GM23338 (cell line): ENCODE data around the gene SIM1. TPM values are rescaled to one million over a fixed set of nuclear protein-coding genes. Genes with fewer than 3 reads are reported as not detected.

ENCODE experiments used
- ATAC-seq: fragments of 200-7000 bp; cut with Tn5 transposase; 3 replicates; pipeline ENCODE4 v1.9.1; 2020
- DNase-seq: peaks from one replicate; pipeline ENCODE4 v3.0.0-alpha.2; 2015; ENCODE audit warnings: low spot score
- H2AFZ ChIP-seq: fragments of 200-600 bp; sonication (generic); 2 replicates; pipeline ENCODE4 v1.8.0; 2016; ENCODE audit warnings: antibody characterized with exemption, mild to moderate bottlenecking, moderate library complexity
- H3F3A ChIP-seq: fragments of 200-600 bp; sonication (generic); replicated peaks from 2 replicates; pipeline ENCODE4 v1.8.0; 2017; ENCODE audit warnings: antibody characterized with exemption, mixed run types, low read depth
- H3K27ac ChIP-seq: fragments of 200-600 bp; sonication (generic); 2 replicates; pipeline ENCODE4 v1.6.1; 2016; ENCODE audit warnings: low read depth
- H3K27me3 ChIP-seq: fragments of 200-600 bp; sonication (generic); 2 replicates; pipeline ENCODE4 v1.8.0; 2016; ENCODE audit warnings: mild to moderate bottlenecking, mixed run types, moderate library complexity; ENCODE audit not compliant: insufficient read depth
- H3K36me3 ChIP-seq: fragments of 200-600 bp; sonication (generic); 2 replicates; pipeline ENCODE4 v1.8.0; 2016; ENCODE audit warnings: mild to moderate bottlenecking; ENCODE audit not compliant: insufficient read depth
- H3K4me1 ChIP-seq: fragments of 200-600 bp; sonication (generic); 2 replicates; pipeline ENCODE4 v1.8.0; 2016; ENCODE audit warnings: mild to moderate bottlenecking, moderate library complexity; ENCODE audit not compliant: insufficient read depth
- H3K4me2 ChIP-seq: fragments of 200-600 bp; sonication (generic); 2 replicates; pipeline ENCODE4 v1.7.1; 2017; ENCODE audit warnings: mixed run types
- H3K4me3 ChIP-seq: fragments of 200-600 bp; sonication (generic); 2 replicates; pipeline ENCODE4 v1.6.1; 2016; ENCODE audit warnings: mixed run types
- H3K79me2 ChIP-seq: fragments of 200-600 bp; sonication (generic); replicated peaks from 2 replicates; pipeline ENCODE4 v1.8.0; 2017; ENCODE audit warnings: mild to moderate bottlenecking; ENCODE audit not compliant: insufficient read depth
- H3K9me2 ChIP-seq: fragments of 200-600 bp; sonication (generic); 2 replicates; pipeline ENCODE4 v1.8.0; 2017; ENCODE audit not compliant: insufficient read depth
- H4K20me1 ChIP-seq: fragments of 200-600 bp; sonication (generic); replicated peaks from 2 replicates; pipeline ENCODE4 v1.8.0; 2017; ENCODE audit warnings: mild to moderate bottlenecking; ENCODE audit not compliant: insufficient read depth
- H3K27ac Mint-ChIP-seq: 2 replicates; pipeline ENCODE4 v1.8.0; 2020; ENCODE audit warnings: inconsistent platforms, mild to moderate bottlenecking, moderate library complexity, mixed read lengths
- H3K27me3 Mint-ChIP-seq: 3 replicates; pipeline ENCODE4 v1.8.0; 2022; ENCODE audit warnings: low read depth, mild to moderate bottlenecking, moderate library complexity, mixed read lengths, inconsistent platforms; ENCODE audit not compliant: insufficient read depth, poor library complexity
- H3K36me3 Mint-ChIP-seq: 3 replicates; pipeline ENCODE4 v1.8.0; 2021; ENCODE audit warnings: low read depth, mild to moderate bottlenecking, inconsistent platforms, moderate library complexity, mixed read lengths
- H3K4me1 Mint-ChIP-seq: 3 replicates; pipeline ENCODE4 v1.8.0; 2020; ENCODE audit warnings: mild to moderate bottlenecking, inconsistent platforms, mixed read lengths
- H3K4me3 Mint-ChIP-seq: 3 replicates; pipeline ENCODE4 v1.8.0; 2021; ENCODE audit warnings: moderate library complexity, mild to moderate bottlenecking, inconsistent platforms, mixed read lengths
- H3K9me3 Mint-ChIP-seq: 3 replicates; pipeline ENCODE4 v1.8.0; 2020; ENCODE audit warnings: moderate library complexity, mild to moderate bottlenecking, inconsistent platforms, mixed read lengths
- CREB1 ChIP-seq: fragments of 250-450 bp; sonication (Bioruptor Pico); IDR thresholded peaks from 2 replicates; pipeline ENCODE4 v1.5.0; 2020; ENCODE audit warnings: low read depth, mild to moderate bottlenecking, moderate library complexity
- CTCF ChIP-seq, 2 experiments: fragments of 200-600 bp in 1 of 2; sonication (generic) in 1 of 2; conservative IDR thresholded peaks; 2 replicates each; pipeline versions ENCODE4 v1.5.1 to v1.6.1; 2016 to 2017; ENCODE audit warnings: antibody characterized with exemption in 2 of 2, low read depth in 2 of 2, mild to moderate bottlenecking in 2 of 2, moderate library complexity in 1 of 2
- ETS1 ChIP-seq: IDR thresholded peaks from 2 replicates; pipeline ENCODE4 v1.6.1; 2016; ENCODE audit warnings: antibody characterized with exemption
- EZH2 ChIP-seq: fragments of 200-600 bp; sonication (generic); IDR thresholded peaks from one replicate; pipeline ENCODE4 v1.8.0; 2017; ENCODE audit warnings: antibody characterized with exemption, mild to moderate bottlenecking, low read depth; ENCODE audit not compliant: unreplicated experiment
- EZH2phosphoT487 ChIP-seq: fragments of 200-600 bp; sonication (generic); IDR thresholded peaks from one replicate; pipeline ENCODE4 v1.8.1; 2018; ENCODE audit warnings: antibody characterized with exemption; ENCODE audit not compliant: unreplicated experiment
- JUNB ChIP-seq: IDR thresholded peaks from one replicate; pipeline ENCODE4 v1.6.1; 2016; ENCODE audit warnings: antibody characterized with exemption; ENCODE audit not compliant: unreplicated experiment
- NANOG ChIP-seq: IDR thresholded peaks from 2 replicates; pipeline ENCODE4 v1.6.1; 2016; ENCODE audit warnings: antibody characterized with exemption, borderline replicate concordance
- POLR2AphosphoS5 ChIP-seq: IDR thresholded peaks from 2 replicates; pipeline ENCODE4 v1.6.1; 2016; ENCODE audit warnings: antibody characterized with exemption, low read depth
- REST ChIP-seq: IDR thresholded peaks from one replicate; pipeline ENCODE4 v1.6.1; 2018; ENCODE audit warnings: antibody characterized with exemption; ENCODE audit not compliant: unreplicated experiment
- STAT1 ChIP-seq: IDR thresholded peaks from one replicate; pipeline ENCODE4 v1.6.1; 2016; ENCODE audit warnings: antibody characterized with exemption; ENCODE audit not compliant: unreplicated experiment
- ZNF114 ChIP-seq: fragments of 250-450 bp; sonication (Bioruptor Pico); IDR thresholded peaks from 2 replicates; pipeline ENCODE4 v1.5.0; 2020; ENCODE audit warnings: mild to moderate bottlenecking, moderate library complexity
- ZNF331 ChIP-seq: fragments of 250-450 bp; sonication (Bioruptor Pico); IDR thresholded peaks from 2 replicates; pipeline ENCODE4 v1.5.0; 2020; ENCODE audit warnings: low read depth, mild to moderate bottlenecking, moderate library complexity
- ZNF462 ChIP-seq: fragments of 250-450 bp; sonication (Bioruptor Pico); IDR thresholded peaks from 2 replicates; pipeline ENCODE4 v1.5.0; 2020; ENCODE audit warnings: mild to moderate bottlenecking, moderate library complexity
- polyA plus RNA-seq: library from polyadenylated mRNA; unstranded; fragments of >200 nt; fragmentation: Nextera tagmentation; extraction: Ambion mirVana; gene quantifications from 2 replicates; pipeline ENCODE4 v1.2.1, GENCODE V29; 2016
- total RNA-seq: library from RNA; depleted of rRNA; stranded (reverse); fragments of >200 nt; shearing (Covaris generic); gene quantifications from 2 replicates; pipeline ENCODE4 v1.2.3, GENCODE V29; 2014

The SIM1 gene
- total and polyA plus RNA-seq, 2 experiments from 2014 or later = 0.42 to 0.49 TPM

- Mint-ChIP-seq H3K27me3 (no peaks in the 10 kb centered on the region), H3K4me1 (peaks cover 17% of the 10 kb centered on the region), H3K27ac (no peak overlapping the region), H3K36me3 (no peaks in the 10 kb centered on the region), H3K9me3 (no peaks in the 10 kb centered on the region), H3K4me3 (no peak overlapping the region)
- Histone ChIP-seq H3K36me3 (no peaks in the 10 kb centered on the region), H3F3A (no peaks in the 10 kb centered on the region), H3K27ac (no peak overlapping the region), H3K4me1 (peaks cover 22% of the 10 kb centered on the region), H3K4me2 (no peak overlapping the region), H3K27me3 (no peaks in the 10 kb centered on the region), H2AFZ (no peak overlapping the region), H3K79me2 (no peaks in the 10 kb centered on the region), H3K4me3 (no peak overlapping the region), H4K20me1 (no peaks in the 10 kb centered on the region), H3K9me2 (peaks cover 7% of the 10 kb centered on the region; the same call in 1 of the 2 replicates)
- DNase-seq (no peak), ATAC-seq (no peak)
- TF ChIP-seq JUNB (no peak), POLR2AphosphoS5 (no peak), ETS1 (no peak), EZH2 (no peak), REST (no peak), EZH2phosphoT487 (no peak), CREB1 (CRISPR knock-in tag) (no peak), NANOG (no peak), ZNF114 (CRISPR knock-in tag) (no peak), ZNF462 (CRISPR knock-in tag) (no peak), CTCF (conservative IDR thresholded peaks at IDR 0.05; ENCODE audit: low read depth in 2 of 2) (no peak), STAT1 (no peak), ZNF331 (CRISPR knock-in tag) (no peak)
Observed at GRCh38 chr6:100366419-100366818, 98.3 kb downstream of the SIM1 start.
